ENCODE data around the gene GPR146.

- TF ChIP-seq CTCF (IDR thresholded peaks at IDR 0.05) (no peak), EZH2 (IDR thresholded peaks at IDR 0.05) (no peak), EZH2phosphoT487 (IDR thresholded peaks at IDR 0.05) (no peak)
These were observed 60.3 kb downstream of the GPR146 start for GRCh38 chr7:1104516-1105179.

All from neural progenitor cell (in vitro differentiated cells).